GM18520 (cell line): Measurements from ENCODE around the gene NAV2.

ENCODE experiments used
- ATAC-seq: cut with Tn5 transposase; IDR thresholded peaks from one replicate; pipeline ENCODE4 v1.9.1; 2021; ENCODE audit not compliant: unreplicated experiment

Gene NAV2, protein sequence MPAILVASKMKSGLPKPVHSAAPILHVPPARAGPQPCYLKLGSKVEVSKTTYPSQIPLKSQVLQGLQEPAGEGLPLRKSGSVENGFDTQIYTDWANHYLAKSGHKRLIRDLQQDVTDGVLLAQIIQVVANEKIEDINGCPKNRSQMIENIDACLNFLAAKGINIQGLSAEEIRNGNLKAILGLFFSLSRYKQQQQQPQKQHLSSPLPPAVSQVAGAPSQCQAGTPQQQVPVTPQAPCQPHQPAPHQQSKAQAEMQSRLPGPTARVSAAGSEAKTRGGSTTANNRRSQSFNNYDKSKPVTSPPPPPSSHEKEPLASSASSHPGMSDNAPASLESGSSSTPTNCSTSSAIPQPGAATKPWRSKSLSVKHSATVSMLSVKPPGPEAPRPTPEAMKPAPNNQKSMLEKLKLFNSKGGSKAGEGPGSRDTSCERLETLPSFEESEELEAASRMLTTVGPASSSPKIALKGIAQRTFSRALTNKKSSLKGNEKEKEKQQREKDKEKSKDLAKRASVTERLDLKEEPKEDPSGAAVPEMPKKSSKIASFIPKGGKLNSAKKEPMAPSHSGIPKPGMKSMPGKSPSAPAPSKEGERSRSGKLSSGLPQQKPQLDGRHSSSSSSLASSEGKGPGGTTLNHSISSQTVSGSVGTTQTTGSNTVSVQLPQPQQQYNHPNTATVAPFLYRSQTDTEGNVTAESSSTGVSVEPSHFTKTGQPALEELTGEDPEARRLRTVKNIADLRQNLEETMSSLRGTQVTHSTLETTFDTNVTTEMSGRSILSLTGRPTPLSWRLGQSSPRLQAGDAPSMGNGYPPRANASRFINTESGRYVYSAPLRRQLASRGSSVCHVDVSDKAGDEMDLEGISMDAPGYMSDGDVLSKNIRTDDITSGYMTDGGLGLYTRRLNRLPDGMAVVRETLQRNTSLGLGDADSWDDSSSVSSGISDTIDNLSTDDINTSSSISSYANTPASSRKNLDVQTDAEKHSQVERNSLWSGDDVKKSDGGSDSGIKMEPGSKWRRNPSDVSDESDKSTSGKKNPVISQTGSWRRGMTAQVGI (N-terminal part only)

DNA sequence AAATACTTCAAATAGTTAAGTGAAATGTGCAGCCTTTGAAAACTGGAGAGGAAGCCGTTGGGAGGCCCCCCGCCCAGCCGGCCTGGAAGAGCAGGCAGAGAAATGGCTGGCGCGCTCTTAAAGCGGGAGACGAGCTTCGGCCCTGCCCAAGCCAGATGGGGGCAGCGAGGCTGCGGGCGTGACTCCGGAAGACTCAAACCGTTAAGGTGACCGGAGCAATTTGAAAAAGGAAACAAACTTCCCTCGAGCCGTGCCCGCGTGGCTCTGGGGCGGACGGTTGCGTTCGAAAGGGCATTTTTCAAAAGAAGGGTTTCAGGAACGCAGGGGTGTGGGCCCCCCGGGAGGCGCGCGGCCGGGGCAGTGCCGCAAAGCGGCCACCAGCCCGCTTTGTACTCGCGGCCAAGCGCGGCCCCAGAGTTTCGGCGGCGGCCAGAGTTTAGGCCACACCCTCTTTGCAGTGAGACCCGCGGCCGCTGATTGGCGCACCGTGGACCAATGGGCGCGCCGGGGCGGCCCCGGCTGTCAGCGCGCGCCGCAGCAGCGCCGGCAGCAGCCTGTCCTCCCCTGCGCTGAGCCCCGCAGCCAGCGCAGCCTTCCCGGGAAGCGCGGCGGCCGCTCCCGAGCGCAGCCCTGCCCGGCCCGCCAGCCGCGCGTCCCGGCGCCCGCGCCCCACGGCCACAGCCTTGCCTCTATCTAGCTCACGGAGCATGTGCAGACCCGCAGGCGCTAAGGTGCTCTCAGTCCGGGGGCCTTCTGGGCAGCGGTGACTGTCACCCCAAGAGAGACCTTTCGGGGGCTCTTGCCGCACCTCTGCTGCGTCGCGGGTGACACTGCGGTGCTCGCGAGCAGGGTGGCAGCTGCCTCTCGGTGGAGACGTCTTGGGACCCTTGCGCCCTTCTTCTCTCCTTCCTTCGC, at the start of gene NAV2:
TSS of gene NAV2 (plus strand) at position 557 of the 915 bp plus-strand sequence. CDS start 859 bp downstream, outside the sequence.
- peak; percentile 99 for ATAC-seq

DNA sequence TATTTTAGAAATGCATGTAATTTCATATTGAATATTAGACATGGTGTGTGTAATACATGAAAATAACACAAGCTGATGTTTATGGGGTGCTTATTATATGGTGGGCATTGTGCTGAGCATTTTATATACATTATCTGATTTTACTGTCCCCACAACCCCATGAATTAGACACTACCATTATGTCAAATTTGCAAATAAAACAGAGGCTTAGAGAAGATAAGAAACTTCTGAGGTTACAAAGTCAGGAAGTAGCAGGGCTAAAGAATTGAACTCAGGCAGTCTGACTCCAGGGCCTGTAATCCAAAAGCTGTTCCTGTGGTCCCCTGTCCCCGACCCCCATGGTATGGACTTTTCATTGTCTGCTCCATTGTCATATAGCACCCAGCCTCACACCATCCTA, 49.4 kb upstream of the NAV2 start:
- ATAC-seq, result no peak

DNA sequence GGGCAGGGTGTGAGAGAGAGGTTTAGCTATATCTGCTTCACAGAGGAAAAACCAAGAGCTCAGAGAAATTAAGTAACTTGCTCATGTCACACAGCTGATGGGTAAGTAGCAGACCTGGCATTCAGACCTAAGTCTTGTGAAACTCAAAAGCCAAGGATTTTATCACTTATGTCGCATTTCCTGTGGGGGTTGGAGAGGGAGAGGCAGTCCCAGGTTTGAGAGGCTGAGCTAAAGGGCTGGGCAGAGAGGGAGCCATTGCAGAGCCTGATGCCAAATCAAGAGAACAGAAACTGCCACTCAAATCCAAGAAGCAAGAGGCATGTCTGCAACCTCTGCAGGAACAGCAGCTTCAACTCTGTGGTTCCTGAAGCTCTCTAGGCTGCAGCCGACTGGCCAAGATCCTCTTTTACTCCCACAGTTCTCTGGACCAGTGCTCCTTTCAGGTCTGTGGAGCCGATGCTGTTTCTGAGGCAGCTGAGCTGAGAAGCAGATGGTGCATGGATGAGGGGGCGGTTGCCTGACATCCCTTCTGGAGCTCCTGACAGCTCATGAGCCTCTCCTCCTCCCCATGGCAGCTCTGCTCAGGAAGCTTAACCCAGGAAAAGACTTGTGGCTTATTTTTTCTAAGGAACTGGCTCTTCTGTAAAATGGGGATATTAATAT, 47.6 kb upstream of the NAV2 start:
- no peak for ATAC-seq

DNA sequence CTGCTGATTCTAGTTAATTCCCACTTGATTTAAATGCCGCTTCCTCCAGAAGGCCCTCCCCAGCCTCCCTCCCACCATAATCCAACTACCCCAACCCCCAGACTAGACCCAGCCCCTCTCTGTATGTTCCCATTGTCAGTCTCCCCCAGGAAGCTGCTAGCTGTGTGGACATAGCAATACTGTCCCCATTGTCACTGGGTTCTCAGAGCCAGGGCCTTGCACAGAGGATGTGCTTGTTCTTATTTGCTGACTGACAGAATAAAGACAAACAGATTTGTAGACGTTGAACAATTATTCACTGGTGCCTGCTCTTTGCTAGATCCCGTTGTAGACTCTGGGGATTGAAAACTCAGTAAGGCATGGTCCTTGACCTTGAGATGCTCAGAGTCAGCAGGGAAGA, 45.7 kb upstream of the NAV2 start:
- ATAC-seq, result no peak

DNA sequence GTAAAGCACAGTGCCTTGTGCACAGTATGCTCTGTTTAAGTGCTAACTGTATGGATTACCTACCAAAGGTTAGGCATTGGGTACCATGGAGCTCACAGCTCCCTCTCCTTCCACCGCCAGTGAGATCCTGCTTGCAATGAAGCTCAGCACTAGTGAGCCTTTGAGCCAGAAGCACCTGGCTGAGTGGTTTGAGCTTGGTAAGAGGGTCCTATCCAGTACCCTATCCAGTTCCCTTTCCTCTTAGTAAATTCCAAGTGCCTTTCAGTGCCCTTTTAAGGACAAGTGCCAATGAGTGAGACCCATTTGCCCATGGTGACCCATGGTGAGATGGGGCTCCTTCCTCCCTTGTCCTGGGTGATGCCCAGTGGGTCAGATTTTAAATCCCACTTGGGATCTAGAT, 43.1 kb upstream of the NAV2 start:
- ATAC-seq, result no peak

DNA sequence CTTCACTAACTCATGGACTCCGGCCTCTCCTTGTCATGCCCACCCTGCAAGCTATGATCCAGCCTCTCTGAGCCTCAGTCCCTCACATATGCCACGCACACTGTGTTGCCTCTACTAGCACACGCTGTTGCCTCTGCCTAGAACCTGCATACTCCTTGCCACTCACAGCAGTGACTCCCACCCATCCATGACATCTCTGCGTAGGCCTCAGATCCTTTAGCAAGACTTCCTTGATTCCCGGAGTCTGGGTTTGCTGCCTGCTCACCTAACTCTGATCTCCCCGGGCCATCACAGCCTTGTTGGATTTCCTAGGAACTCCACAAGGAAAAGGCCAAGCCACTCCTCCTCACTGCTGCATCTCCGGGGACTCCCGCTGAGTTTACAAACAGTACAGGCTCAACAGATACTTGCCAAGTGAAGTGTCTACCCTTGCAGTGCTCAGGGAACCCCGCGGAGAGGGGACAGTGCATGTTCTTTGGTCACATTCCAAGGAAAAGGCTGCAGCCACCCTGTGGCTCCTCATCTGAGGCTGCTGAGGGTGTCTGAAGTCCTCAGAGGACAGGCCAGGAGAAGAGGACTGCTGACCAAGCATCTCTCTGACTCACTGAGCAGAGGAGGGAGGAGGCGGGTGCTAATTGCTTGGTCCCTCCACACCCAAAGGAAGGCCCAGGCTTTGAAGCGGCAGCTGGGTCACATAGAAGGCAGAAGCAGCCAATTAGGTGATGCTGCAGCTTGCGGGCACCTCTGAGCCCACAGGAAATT, 42.4 kb upstream of the NAV2 start:
- ATAC-seq, result no peak

DNA sequence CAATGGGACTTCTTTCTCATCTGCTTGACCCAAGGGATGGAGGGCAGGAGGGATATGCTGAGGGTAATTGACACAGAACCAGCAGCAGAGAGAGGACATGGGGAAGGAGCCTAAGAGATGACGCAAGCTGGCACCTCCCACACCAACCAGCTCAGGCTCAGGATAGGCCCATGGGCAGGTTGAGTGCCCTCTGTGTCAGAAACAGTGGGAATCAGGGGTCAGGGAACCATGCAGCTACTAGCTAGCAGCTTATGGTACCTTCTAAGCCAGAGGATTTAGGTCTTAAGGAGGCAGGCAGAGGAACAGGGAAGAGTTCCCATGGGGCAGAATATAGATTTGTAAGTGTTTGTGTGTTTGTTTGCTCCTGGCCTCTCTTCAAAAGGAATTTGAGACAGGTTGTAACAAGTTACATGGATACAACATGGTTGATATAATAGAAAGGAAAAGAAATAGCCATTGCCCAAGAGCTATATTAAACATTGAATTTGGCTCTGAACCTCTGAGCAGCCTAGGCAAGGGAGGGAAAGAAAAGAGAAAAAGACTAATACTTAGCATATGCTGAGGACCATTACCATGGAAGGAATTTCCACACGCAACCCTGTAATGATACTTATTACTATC, 39.9 kb upstream of the NAV2 start:
- no peak for ATAC-seq

DNA sequence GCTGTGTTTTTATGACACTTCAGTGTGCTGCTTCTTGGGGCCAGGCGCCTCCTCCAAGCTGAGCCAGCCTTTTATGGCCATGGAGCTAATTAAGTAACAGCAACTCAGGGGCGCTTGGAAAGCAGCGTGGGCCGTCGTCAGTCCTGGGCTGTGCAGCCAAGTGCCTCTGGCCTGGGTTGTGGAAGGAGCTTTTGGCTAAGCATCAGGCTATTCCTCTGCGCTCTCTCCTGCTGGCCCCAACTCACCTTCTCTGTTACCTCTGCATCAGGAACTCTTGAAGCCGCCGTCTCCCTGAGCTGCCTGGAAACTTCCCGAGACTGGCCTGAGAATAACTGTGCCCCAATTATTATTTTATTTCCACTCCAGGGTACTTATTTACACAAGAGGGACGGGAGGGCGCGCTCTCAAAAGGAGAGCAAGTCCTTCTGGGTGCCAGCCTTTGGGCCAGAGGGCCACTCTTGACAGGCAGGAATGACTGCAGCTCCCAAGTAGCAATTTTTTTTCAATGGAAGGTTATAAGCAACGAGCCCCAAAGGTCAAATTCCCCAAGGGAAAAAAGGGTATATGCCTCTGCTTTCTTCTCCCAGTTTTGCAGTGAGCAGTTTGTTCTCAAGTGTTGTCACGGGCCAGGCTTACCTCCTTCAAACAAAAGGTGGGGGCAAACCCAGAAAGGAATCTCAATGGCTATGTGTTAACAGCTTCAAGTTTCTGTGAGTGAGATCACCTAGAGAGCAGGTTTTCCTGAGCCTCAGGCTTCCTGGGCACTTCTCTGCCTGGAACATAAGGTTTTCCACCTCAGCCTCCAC, 38.5 kb upstream of the NAV2 start:
- no peak for ATAC-seq

DNA sequence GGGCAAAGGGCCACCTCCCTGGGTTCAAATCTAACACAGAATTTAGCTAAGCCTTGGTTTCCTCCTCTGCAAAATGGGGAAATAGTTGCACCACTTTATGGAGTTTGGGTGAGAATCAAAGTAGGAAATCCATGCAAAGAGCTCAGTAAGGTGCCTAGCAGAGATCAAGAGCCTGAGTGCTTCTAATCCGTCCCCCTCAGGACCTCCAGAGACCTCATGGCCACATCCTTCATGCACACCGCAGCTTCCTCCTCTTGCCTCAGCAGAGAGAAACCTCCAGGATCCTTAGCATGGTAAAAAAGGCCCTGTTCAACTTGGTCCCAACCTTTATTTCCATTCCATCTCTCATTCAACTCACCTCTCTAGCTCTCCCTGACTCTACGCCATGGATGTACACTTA, 37.8 kb upstream of the NAV2 start:
- ATAC-seq, result no peak

DNA sequence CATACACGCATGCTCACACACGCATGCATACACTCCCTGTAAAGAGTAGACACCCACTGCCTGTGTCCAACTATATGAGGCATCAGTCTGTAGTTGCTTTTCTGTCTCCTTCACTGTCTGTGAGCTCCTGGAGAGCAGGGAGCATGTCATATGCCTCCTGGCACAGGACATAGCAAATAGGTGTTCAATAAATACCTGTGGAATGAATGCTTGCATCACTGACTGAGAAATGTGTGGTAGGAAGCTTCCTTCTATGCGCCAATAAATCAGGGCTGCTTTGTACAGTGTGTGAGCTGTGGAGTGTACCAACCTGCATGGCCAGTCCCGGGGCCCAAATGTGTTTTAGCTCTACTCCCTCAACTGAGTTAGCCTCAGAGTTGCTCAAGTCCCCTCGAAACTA, 37.2 kb upstream of the NAV2 start:
- ATAC-seq, result no peak

DNA sequence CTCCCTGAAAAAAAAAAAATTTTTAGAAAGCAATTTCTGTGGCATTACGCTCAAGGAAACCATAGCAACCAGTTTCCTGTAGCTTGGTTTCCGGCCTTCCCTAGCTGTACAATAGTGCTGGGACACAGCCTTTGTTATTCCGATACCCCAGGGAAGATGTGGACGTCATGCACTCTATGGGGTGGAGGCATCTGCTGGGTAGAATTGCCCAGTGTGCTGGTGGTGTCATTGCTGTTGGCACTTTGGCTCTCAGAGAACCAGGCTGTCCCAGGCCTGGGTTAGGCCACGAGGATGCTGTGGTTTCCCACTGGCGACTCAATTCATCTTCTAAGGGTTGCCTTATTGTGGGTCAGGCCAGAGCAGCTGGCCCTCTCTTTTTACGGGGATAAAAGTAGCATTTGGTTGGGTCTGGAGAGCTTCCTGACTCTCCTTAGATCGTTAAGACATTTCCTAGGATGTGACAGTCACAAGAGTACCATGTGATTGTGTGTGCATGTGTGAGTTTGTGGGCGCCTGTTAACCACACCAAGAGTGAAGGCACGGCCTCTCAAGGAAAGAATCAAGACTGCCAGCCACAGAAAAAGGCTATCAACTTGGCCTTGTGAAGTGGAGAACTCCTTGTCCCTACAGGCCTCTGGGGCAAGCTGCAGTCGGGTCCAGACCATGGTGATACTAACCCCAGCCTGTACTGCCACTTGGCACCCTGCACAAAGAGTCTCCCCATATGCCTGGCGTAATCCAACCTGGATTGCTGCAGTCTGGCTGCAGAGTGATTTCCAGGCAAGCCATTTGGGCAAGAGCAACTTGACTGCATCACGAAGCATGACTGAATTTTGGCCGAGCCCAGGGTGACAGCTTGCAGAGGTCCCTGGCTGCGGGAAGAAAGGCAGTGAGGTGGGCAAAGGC, 35.9 kb upstream of the NAV2 start:
- ATAC-seq, result no peak

DNA sequence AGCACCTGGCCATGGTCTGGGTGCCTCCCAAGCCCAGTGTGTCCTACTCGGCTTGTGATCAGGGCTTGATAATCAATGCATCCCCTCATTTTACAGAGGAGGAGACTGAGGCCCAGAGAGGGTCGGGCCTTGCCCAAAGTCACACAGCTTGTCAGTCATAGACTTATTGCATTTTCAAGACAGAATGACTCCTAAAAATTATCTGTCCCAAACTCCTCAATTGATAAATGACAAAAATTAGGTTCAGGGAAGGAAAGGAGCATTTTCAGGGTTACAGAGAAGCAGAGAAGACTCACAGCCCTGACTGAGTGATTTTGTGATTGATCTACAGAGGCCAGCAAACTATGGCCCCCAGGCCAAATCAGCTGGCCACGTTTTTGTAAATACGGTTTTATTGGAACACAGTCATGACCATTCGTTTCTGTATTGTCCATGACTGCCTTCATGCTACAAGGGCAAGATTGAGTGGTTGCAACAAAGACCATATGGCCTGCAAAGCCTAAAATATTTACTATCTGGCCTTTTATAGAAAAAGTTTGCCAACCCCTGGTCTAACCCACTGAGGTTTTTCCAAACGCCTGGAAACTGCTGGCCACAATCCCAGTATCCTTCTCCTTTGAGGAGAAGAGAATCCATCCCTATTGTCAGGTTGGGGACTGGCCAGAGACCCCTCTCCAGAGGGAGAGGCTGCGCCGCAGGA, 35.1 kb upstream of the NAV2 start:
- ATAC-seq, result no peak

DNA sequence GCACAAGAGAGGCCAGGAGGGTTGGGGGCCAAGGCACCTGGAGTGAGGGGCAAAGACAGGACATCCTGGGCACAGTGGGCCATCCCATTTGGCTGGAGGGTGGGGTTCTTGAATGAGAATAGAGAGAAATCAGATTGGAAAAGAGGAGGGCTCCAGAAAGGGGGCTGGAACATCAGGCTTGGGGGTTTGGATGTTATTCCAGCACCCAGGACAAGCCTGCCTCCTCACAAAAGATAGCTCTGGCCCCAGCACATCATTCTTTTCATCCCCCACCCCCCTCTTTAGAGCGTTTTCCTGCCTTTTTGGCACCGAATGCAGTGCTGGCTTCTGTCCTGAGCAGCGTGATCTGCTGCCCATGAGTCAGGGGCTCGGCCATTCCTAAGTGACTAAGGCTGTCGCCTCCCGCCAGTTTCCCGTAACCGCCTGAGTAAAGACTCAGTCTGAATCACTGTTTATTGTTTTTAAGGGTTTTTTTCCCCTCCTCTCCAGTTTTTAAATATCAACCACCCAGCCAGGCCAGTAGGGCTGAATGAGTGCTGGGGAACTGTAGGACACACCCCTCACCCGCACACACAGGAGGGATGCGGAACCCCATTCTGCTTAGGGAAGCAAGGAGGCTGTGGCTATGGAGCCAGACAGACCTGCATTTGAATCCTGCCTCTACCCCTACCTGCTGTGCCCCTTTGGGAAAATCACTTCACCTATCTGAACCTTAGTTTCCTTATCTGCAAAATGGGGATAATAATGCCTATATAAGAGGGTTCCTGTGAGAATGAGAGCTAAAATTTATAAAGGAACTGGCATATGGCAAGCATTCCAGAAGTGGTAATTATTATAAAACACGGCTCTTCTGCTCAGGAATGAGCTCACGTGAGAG, 32.4 kb upstream of the NAV2 start:
- no peak for ATAC-seq

DNA sequence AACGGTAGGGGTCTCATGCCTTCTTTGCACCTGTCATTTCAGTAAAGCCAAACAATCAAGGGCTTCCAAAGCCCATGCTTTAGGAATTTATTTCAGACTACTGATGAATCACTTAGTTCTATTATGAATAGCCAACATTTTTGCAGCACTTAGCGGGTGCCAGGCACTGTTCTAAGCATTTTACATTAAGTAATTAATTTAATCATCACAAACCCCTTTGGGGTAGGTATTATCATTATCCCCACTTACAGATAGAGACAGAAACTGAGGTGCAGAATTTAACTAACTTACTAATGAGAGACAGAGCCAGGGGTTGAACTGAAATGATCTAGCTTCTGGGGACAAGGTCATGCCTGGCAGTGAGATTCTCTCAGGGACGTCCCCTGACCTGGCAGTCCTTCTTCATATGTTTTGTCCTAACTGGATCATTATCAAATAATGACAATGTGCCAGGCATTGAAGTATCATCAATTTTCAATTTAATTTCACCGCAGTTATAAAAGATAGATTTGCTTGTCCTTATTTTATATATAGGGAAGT, 31.7 kb upstream of the NAV2 start:
- ATAC-seq, result no peak

DNA sequence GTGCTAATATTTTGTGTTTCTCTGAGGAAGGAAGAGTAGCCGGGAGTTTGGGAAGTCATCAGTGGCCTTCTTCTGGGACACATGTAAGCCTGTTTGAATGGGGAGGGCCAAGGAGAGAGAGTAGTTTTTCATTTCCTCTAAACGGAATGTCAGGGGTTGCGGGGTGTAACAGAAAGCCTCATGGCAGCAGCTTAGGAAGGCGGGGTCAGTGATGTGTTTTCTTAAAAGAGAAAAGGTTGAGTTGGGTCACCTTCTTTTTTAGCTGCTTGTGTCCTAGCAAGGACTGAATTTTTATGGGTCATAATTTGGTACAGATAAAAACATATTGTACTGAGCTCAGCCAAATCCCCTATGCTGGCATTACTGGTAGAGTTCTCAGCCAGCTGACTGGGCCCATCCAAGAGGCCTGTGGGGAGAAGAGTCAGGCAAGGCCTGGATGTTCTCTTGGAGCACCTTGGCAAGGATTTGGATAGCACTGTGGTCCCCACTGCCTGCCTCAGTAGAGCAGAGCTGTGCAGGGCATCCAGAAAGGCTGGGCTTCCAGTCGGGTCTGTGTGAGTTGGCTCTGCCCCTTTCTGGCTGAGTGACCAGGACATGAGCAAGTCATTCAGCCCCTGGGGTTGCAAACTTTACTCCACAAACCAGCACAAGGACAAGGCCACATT, 29.4 kb upstream of the NAV2 start:
- no peak for ATAC-seq
